Fibroblast of the conjunctiva (primary cell): ENCODE data around the gene LRRC4C.
"Not testable (repeated sequence)": the region's sequence is repeated elsewhere in the genome, so short reads cannot be mapped to it uniquely, and the experiment has no call there.

Experiments used
- DNase-seq: peaks from one replicate; pipeline ENCODE4 v3.0.0-alpha.2; 2010; ENCODE audit warnings: low read depth

LRRC4C gene

GRCh38 chr11:40167805-40168204 lies 1291.6 kb downstream of the LRRC4C start:
- DNase-seq = not testable (repeated sequence)

- DNase-seq = no peak
These were observed 1292.6 kb downstream of the LRRC4C start for GRCh38 chr11:40166892-40167291.

- DNase-seq = no peak
These were observed 1296.3 kb downstream of the LRRC4C start for GRCh38 chr11:40162901-40163883.

- DNase-seq = no peak
These were observed 1297.5 kb downstream of the LRRC4C start for GRCh38 chr11:40161854-40162410.

- DNase-seq = no peak
These were observed 1299.0 kb downstream of the LRRC4C start for GRCh38 chr11:40160418-40160817.

GRCh38 chr11:40149721-40150120 lies 1309.7 kb downstream of the LRRC4C start:
- no peak for DNase-seq

- no peak for DNase-seq
These were observed 1318.9 kb downstream of the LRRC4C start for GRCh38 chr11:40140560-40140959.

GRCh38 chr11:40139536-40139935 lies 1319.9 kb downstream of the LRRC4C start:
- DNase-seq = no peak

- no peak for DNase-seq
These were observed 1320.4 kb downstream of the LRRC4C start for GRCh38 chr11:40139066-40139465.

GRCh38 chr11:40134820-40135570 lies 1324.5 kb downstream of the LRRC4C start:
- no peak for DNase-seq

- no peak for DNase-seq
These were observed 1326.0 kb downstream of the LRRC4C start for GRCh38 chr11:40133498-40133897.

GRCh38 chr11:40132912-40133311 lies 1326.5 kb downstream of the LRRC4C start:
- DNase-seq = no peak

- DNase-seq = no peak
These were observed 1329.0 kb downstream of the LRRC4C start for GRCh38 chr11:40130427-40130826.

GRCh38 chr11:40129266-40129665 lies 1330.2 kb downstream of the LRRC4C start:
- DNase-seq = no peak

- DNase-seq = no peak
These were observed 1334.4 kb downstream of the LRRC4C start for GRCh38 chr11:40125054-40125453.

- no peak for DNase-seq
These were observed 1339.8 kb downstream of the LRRC4C start for GRCh38 chr11:40119661-40120060.

- DNase-seq = no peak
These were observed 1340.7 kb downstream of the LRRC4C start for GRCh38 chr11:40118780-40119179.

- DNase-seq = no peak
These were observed 1341.4 kb downstream of the LRRC4C start for GRCh38 chr11:40118026-40118425.

- no peak for DNase-seq
These were observed 1354.4 kb downstream of the LRRC4C start for GRCh38 chr11:40104941-40105550.

GRCh38 chr11:40100781-40101180 lies 1358.7 kb downstream of the LRRC4C start:
- no peak for DNase-seq

GRCh38 chr11:40100162-40100553 lies 1359.3 kb downstream of the LRRC4C start:
- DNase-seq = no peak
